ENCODE measurements around the gene ZSWIM5. TPM values are rescaled to one million over a fixed set of nuclear protein-coding genes. Genes with fewer than 3 reads are reported as not detected.

ZSWIM5 gene
- total and polyA plus RNA-seq, 9 of the 15 experiments (the other 6 are each of a cell fraction or from before 2014, with no cell fraction given), result under 0.01 to 0.07 (median 0.03) TPM; not detected in 3

GRCh38 chr1:45216861-45217260 lies 10.5 kb upstream of the ZSWIM5 start:
- ChIA-PET CTCF (ENCODE audit: low intra/inter-chr PET ratio) (no interaction called here), POLR2A (no interaction called here)
- Histone ChIP-seq H3K36me3 (ENCODE audit: control insufficient read depth, insufficient read depth, low read length) (no peaks in the 10 kb centered on the region), H3K9me1 (ENCODE audit: control insufficient read depth, insufficient read depth, low read length) (no peaks in the 10 kb centered on the region), H3K9me3 (replicated peaks; ENCODE audit: control insufficient read depth, insufficient read depth, low read depth, low read length) (no peaks in the 10 kb centered on the region), H3K4me2 (ENCODE audit: insufficient read depth, low read length) (no peak overlapping the region), H3K27me3 (ENCODE audit: control insufficient read depth in 2 of 2, insufficient read depth in 2 of 2, low read length in 2 of 2) (peaks cover 30 to 33% of the 10 kb centered on the region in 2 experiments; a peak in 4 of 5 replicates), H3K27ac (ENCODE audit: extremely low read depth, low read depth, low read length) (no peak overlapping the region), H3K4me3 (no peak overlapping the region), H2AFZ (ENCODE audit: low read depth, low read length) (no peak overlapping the region), H3K9ac (ENCODE audit: insufficient read depth in 1 of 2, low read depth in 2 of 2, low read length in 2 of 2) (no peak overlapping the region), H4K20me1 (replicated peaks; ENCODE audit: control insufficient read depth, insufficient read depth, low read length) (no peaks in the 10 kb centered on the region), H3K79me2 (ENCODE audit: control insufficient read depth, insufficient read depth, low read length) (no peaks in the 10 kb centered on the region), H3K4me1 (replicated peaks in 1 of 2; ENCODE audit: control insufficient read depth in 2 of 2, insufficient read depth in 2 of 2, low read length in 2 of 2) (no peaks in the 10 kb centered on the region)
- no peak for TF ChIP-seq NCOR1 (IDR thresholded peaks at IDR 0.05)
- TF ChIP-seq DDX20 (tag; IDR thresholded peaks at IDR 0.05; ENCODE audit: low read depth), result no peak
- TF ChIP-seq YY1 (IDR thresholded peaks at IDR 0.05; ENCODE audit: borderline replicate concordance in 1 of 3, control insufficient read depth in 1 of 3, extremely low read depth in 1 of 3, insufficient read depth in 3 of 3, insufficient read length in 1 of 3, insufficient replicate concordance in 2 of 3, low read depth in 1 of 3, low read length in 2 of 3), result no peak
- no peak for FAIRE-seq
- intact Hi-C loops (cut with micrococcal nuclease), result no loop called here
- no peak for DNase-seq (ENCODE audit: extremely low read depth in 1 of 4, low spot score in 3 of 4)
- no peak for ATAC-seq
- no TSS peak for BruUV-seq (replicated peaks)
- in situ Hi-C loops (cut with MboI), result no loop called here

- in situ Hi-C loops (cut with MboI) (no loop called here), intact Hi-C loops (cut with micrococcal nuclease) (no loop called here)
- DNase-seq (ENCODE audit: extremely low read depth in 1 of 4, low spot score in 3 of 4), result no peak
- no peak overlapping the region for H3K9ac ChIP-seq (ENCODE audit: insufficient read depth in 1 of 2, low read depth in 2 of 2, low read length in 2 of 2)
- no peak for ATAC-seq
- H3K27me3 ChIP-seq (ENCODE audit: control insufficient read depth in 2 of 2, insufficient read depth in 2 of 2, low read length in 2 of 2), result peaks cover 26 to 29% of the 10 kb centered on the region in 2 experiments; a peak in 4 of 5 replicates
- H3K27ac ChIP-seq (ENCODE audit: extremely low read depth, low read depth, low read length), result no peak overlapping the region
- H3K79me2 ChIP-seq (ENCODE audit: control insufficient read depth, insufficient read depth, low read length), result no peaks in the 10 kb centered on the region
- no peak for TF ChIP-seq YBX1 (IDR thresholded peaks at IDR 0.05)
- no peak for TF ChIP-seq ZFP1 (CRISPR knock-in tag; IDR thresholded peaks at IDR 0.05)
- ChIA-PET CTCF (ENCODE audit: low intra/inter-chr PET ratio) (no interaction called here), POLR2A (interaction anchor here (1.5 to 1.6 kb wide), 2 partner anchors 10 to 58 kb away, joined by 3 read pairs; no protein-coding TSS in a partner anchor)
- 0% methylated on average over 1 of the region's 1 CpG for WGBS (ENCODE audit: insufficient coverage, low coverage, missing lambda C conversion rate)
- no peak overlapping the region for H2AFZ ChIP-seq (ENCODE audit: low read depth, low read length)
- H3K36me3 ChIP-seq (ENCODE audit: control insufficient read depth, insufficient read depth, low read length), result no peaks in the 10 kb centered on the region
- H3K4me3 ChIP-seq, result no peak overlapping the region
- no TSS peak for BruUV-seq (replicated peaks)
- no peaks in the 10 kb centered on the region for H3K9me3 ChIP-seq (replicated peaks; ENCODE audit: control insufficient read depth, insufficient read depth, low read depth, low read length)
- H4K20me1 ChIP-seq (replicated peaks; ENCODE audit: control insufficient read depth, insufficient read depth, low read length), result no peaks in the 10 kb centered on the region
- no peak for FAIRE-seq
- no peaks in the 10 kb centered on the region for H3K9me1 ChIP-seq (ENCODE audit: control insufficient read depth, insufficient read depth, low read length)
- no peaks in the 10 kb centered on the region for H3K4me1 ChIP-seq (replicated peaks in 1 of 2; ENCODE audit: control insufficient read depth in 2 of 2, insufficient read depth in 2 of 2, low read length in 2 of 2)
- no peak overlapping the region for H3K4me2 ChIP-seq (ENCODE audit: insufficient read depth, low read length)
These were observed 9.8 kb upstream of the ZSWIM5 start for GRCh38 chr1:45216200-45216541.
